K562 (cell line): Measurements from ENCODE around the gene DRD3. TPM values are rescaled to one million over a fixed set of nuclear protein-coding genes. Genes with fewer than 3 reads are reported as not detected.

Experiments
- ATAC-seq: fragments of 200-7000 bp; cut with Tn5 transposase; 3 replicates; pipeline ENCODE4 v1.9.1; 2020; ENCODE audit warnings: moderate library complexity
- BruUV-seq: library from RNA; stranded (reverse); fragments of 400-500 nt; replicated peaks from 2 replicates; lab custom pipeline; 2021; lab: Mats Ljungman, UMichigan
- CTCF ChIA-PET: fragments of 300-600 bp; formaldehyde crosslinking; extraction: SDS; loops from one replicate; lab custom pipeline; 2021; ENCODE audit warnings: low intra/inter-chr PET ratio; lab: Yijun Ruan, JAX
- POLR2A ChIA-PET: fragments of 300-600, 350-650 bp; sonication (Branson Sonifier 250); formaldehyde crosslinking; extraction: SDS; loops from one replicate; lab custom pipeline; 2021; ENCODE audit warnings: antibody characterized with exemption, inconsistent platforms; lab: Yijun Ruan, JAX
- DNase-seq, 4 experiments: peaks; one replicate each; pipeline versions ENCODE4 v3.0.0 to v3.0.0-alpha.2; 2011 to 2018; ENCODE audit warnings: low spot score in 3 of 4, mixed read lengths in 3 of 4; ENCODE audit errors: extremely low read depth in 1 of 4
- FAIRE-seq: peaks from 2 replicates; lab custom pipeline; 2011; peaks lifted over from hg19 to GRCh38; lab: Jason Lieb, UNC
- H2AFZ ChIP-seq: 2 replicates; pipeline ENCODE4 v1.6.0; 2011; ENCODE audit warnings: low read depth, low read length, control low read depth, inconsistent platforms
- H3K27ac ChIP-seq: fragments of 200-600 bp; 3 replicates; pipeline ENCODE4 v1.8.0; 2011; ENCODE audit warnings: low read depth, mild to moderate bottlenecking, control low read depth, inconsistent platforms, low read length, moderate library complexity, mixed read lengths; ENCODE audit errors: extremely low read depth
- H3K27me3 ChIP-seq, 2 experiments: fragments of 300-600 bp in 1 of 2; 2 replicates in 1 of 2; 3 replicates in 1 of 2; pipeline versions ENCODE4 v1.6.0 to v1.8.0; 2011; ENCODE audit warnings: inconsistent platforms in 2 of 2, low read length in 2 of 2, mild to moderate bottlenecking in 1 of 2, mixed read lengths in 1 of 2, moderate library complexity in 1 of 2; ENCODE audit not compliant: control insufficient read depth in 2 of 2, insufficient read depth in 2 of 2
- H3K36me3 ChIP-seq: fragments of 300-600 bp; 3 replicates; pipeline ENCODE4 v1.8.0; 2011; ENCODE audit warnings: mild to moderate bottlenecking, low read length, inconsistent platforms; ENCODE audit not compliant: control insufficient read depth, insufficient read depth
- H3K4me1 ChIP-seq, 2 experiments: fragments of 200-600 bp in 1 of 2; replicated peaks in 1 of 2; 2 replicates in 1 of 2; 3 replicates in 1 of 2; pipeline versions ENCODE4 v1.5.1 to v1.8.0; 2011; ENCODE audit warnings: inconsistent platforms in 2 of 2, low read length in 2 of 2, mild to moderate bottlenecking in 1 of 2, mixed read lengths in 1 of 2, moderate library complexity in 1 of 2; ENCODE audit not compliant: control insufficient read depth in 2 of 2, insufficient read depth in 2 of 2
- H3K4me2 ChIP-seq: 2 replicates; pipeline ENCODE4 v1.6.1; 2011; ENCODE audit warnings: low read length, control low read depth, inconsistent platforms, mixed read lengths; ENCODE audit not compliant: insufficient read depth
- H3K4me3 ChIP-seq: fragments of 200-600 bp; sonication (generic), shearing (Covaris generic); 2 replicates; pipeline ENCODE4 v1.5.1; 2016; ENCODE audit warnings: control low read depth, inconsistent platforms
- H3K79me2 ChIP-seq: fragments of 200-600 bp; 3 replicates; pipeline ENCODE4 v1.8.0; 2011; ENCODE audit warnings: low read length, inconsistent platforms; ENCODE audit not compliant: control insufficient read depth, insufficient read depth
- H3K9ac ChIP-seq, 2 experiments: 2 replicates each; pipeline versions ENCODE4 v1.6.0 to v1.6.1; 2011; ENCODE audit warnings: low read depth in 2 of 2, low read length in 2 of 2, control low read depth in 1 of 2, inconsistent platforms in 1 of 2, mild to moderate bottlenecking in 1 of 2, mixed read lengths in 1 of 2; ENCODE audit not compliant: insufficient read depth in 1 of 2
- H3K9me1 ChIP-seq: one replicate; pipeline ENCODE4 v1.6.0; 2011; ENCODE audit warnings: inconsistent platforms, mild to moderate bottlenecking, low read length, moderate library complexity; ENCODE audit not compliant: control insufficient read depth, insufficient read depth
- H3K9me3 ChIP-seq: replicated peaks from 2 replicates; pipeline ENCODE4 v1.5.1; 2011; ENCODE audit warnings: low read depth, low read length, inconsistent platforms; ENCODE audit not compliant: control insufficient read depth, insufficient read depth
- H4K20me1 ChIP-seq: replicated peaks from 2 replicates; pipeline ENCODE4 v1.6.1; 2011; ENCODE audit warnings: low read length, inconsistent platforms, mixed read lengths; ENCODE audit not compliant: control insufficient read depth, insufficient read depth
- BCL6 ChIP-seq: fragments of 250-450 bp; sonication (Bioruptor Pico); IDR thresholded peaks from 2 replicates; pipeline ENCODE4 v1.4.0; 2020
- HDAC6 ChIP-seq: IDR thresholded peaks from 2 replicates; pipeline ENCODE4 v1.6.1; 2012; ENCODE audit warnings: low read depth, mild to moderate bottlenecking, control low read depth, inconsistent platforms, low read length, moderate library complexity
- HINFP ChIP-seq: fragments of 450-650 bp; conservative IDR thresholded peaks from 2 replicates; pipeline ENCODE4 v1.6.1; 2016; ENCODE audit warnings: missing genetic modification characterization, low read depth, mild to moderate bottlenecking, control low read depth, missing compliant biosample characterization
- SIX5 ChIP-seq, 2 experiments: IDR thresholded peaks; 2 replicates each; pipeline ENCODE4 v1.6.1; 2011; ENCODE audit warnings: low read length in 2 of 2, borderline replicate concordance in 1 of 2, low read depth in 1 of 2, mild to moderate bottlenecking in 1 of 2, moderate library complexity in 1 of 2; ENCODE audit not compliant: insufficient read depth in 1 of 2
- ZFP36 ChIP-seq: fragments of 150-350 bp; IDR thresholded peaks from 2 replicates; pipeline ENCODE4 v1.6.1; 2018; ENCODE audit warnings: low read length, low read depth; ENCODE audit not compliant: partially characterized antibody
- WGBS: fragments of 100-300 bp; shearing (Covaris generic); methylation state at CpG from one replicate; pipeline ENCODE4 v1.1.6; 2016; ENCODE audit warnings: low coverage, mixed read lengths; ENCODE audit not compliant: insufficient coverage; ENCODE audit errors: missing lambda C conversion rate; 5-methylcytosine and 5-hydroxymethylcytosine counted together
- in situ Hi-C: fragments of 300-500 bp; cut with MboI; formaldehyde crosslinking; loops from 4 replicates; pipeline ENCODE4 v1.15.0; 2018; ENCODE audit warnings: inconsistent platforms, mixed read lengths
- intact Hi-C: fragments of 100-400 bp; cut with micrococcal nuclease; formaldehyde crosslinking; loops from 2 replicates; pipeline ENCODE4 v1.14.2; 2022
- polyA plus RNA-seq, 8 experiments: library from polyadenylated mRNA; depleted of rRNA in 4 of 8; stranded (reverse) in 5 of 8; unstranded in 3 of 8; fragments of >200 nt; fragmentation: Nextera tagmentation in 2 of 8; fragmentation: Illumina TruSeq in 1 of 8; extraction: Ambion mirVana in 2 of 8; extraction: Trizol in 1 of 8; gene quantifications; 2 replicates each; pipeline versions ENCODE4 v1.2.1 to v1.2.3, GENCODE V29; 2011 to 2014; ENCODE audit warnings: inconsistent platforms in 1 of 8, missing spikeins in 1 of 8
- total RNA-seq, 7 experiments: library from RNA; depleted of rRNA in 6 of 7; stranded (reverse); fragments of >200 nt in 6 of 7; fragmentation: Illumina TruSeq in 2 of 7; extraction: Trizol in 2 of 7; gene quantifications; 2 replicates each; pipeline versions ENCODE4 v1.2.1 to v1.2.3, GENCODE V29; 2011 to 2021; ENCODE audit warnings: low replicate concordance in 1 of 7
- TF ChIP-seq, protein P1 (sequence below), 2 experiments: fragments of 450-650 bp in 1 of 2; sonication (generic) in 1 of 2; formaldehyde crosslinking; conservative IDR thresholded peaks; 2 replicates each; pipeline versions ENCODE4 v1.4.0 to v1.8.1; 2020 to 2022; ENCODE audit warnings: mild to moderate bottlenecking in 1 of 2, missing genetic modification reagents in 1 of 2

DRD3 gene
- total and polyA plus RNA-seq, 9 of the 15 experiments (the other 6 are each of a cell fraction or from before 2014, with no cell fraction given), result not detected

DNA sequence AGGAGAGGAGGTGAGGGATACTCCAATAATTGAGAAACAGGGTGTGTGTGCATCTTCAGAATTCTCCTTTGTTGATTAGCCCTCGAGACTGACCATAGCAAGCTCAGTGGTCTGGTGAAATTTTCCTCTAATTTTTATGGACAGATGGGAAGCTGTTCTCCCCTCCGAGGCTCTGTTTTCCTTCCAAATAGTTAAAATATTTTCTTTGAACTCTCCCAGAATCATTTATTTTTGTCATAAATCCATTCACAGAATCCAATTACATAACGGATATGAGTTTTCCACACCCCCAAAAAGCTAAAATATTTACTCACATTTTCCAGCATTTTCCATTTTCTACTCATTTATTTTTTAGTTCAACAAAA lies 85.9 kb downstream of the DRD3 start:
- no peak for DNase-seq

More for the DNA sequence above, 85.9 kb downstream of the DRD3 start:
- CTCF ChIA-PET, result no interaction called here
- Histone ChIP-seq H3K4me1 (no peaks in the 10 kb centered on the region), H3K9me1 (no peaks in the 10 kb centered on the region), H3K36me3 (no peaks in the 10 kb centered on the region), H3K79me2 (no peaks in the 10 kb centered on the region), H2AFZ (no peak overlapping the region), H4K20me1 (no peaks in the 10 kb centered on the region), H3K4me3 (no peak overlapping the region)
- intact Hi-C loops, result no loop called here
- 0% methylated on average over 3 of the region's 3 CpGs for WGBS
- TF ChIP-seq SIX5 (IDR thresholded peaks at IDR 0.05; ENCODE audit: borderline replicate concordance in 1 of 2, insufficient read depth in 1 of 2, low read depth in 1 of 2, low read length in 2 of 2), result no peak
- TF ChIP-seq, protein P1, sequence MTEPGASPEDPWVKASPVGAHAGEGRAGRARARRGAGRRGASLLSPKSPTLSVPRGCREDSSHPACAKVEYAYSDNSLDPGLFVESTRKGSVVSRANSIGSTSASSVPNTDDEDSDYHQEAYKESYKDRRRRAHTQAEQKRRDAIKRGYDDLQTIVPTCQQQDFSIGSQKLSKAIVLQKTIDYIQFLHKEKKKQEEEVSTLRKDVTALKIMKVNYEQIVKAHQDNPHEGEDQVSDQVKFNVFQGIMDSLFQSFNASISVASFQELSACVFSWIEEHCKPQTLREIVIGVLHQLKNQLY (CRISPR knock-in tag; conservative IDR thresholded peaks at IDR 0.05), result no peak
- TF ChIP-seq HINFP (tag), result no peak
- TF ChIP-seq HDAC6, result no peak
- TF ChIP-seq BCL6 (CRISPR knock-in tag), result no peak
- TF ChIP-seq ZFP36, result no peak
- TF ChIP-seq, all 486 proteins: peak for 0
- no peak overlapping the region for H3K9ac ChIP-seq
- FAIRE-seq (no peak), ATAC-seq (no peak)
- peaks cover 9 to 10% of the 10 kb centered on the region in 2 experiments; a peak in 3 of 5 replicates for H3K27me3 ChIP-seq
- H3K4me2 ChIP-seq, result no peak overlapping the region
- no peaks in the 10 kb centered on the region for H3K9me3 ChIP-seq
- no TSS peak for BruUV-seq
- in situ Hi-C loops, result no loop called here
- POLR2A ChIA-PET, result no interaction called here
- H3K27ac ChIP-seq, result no peak overlapping the region
